OCI-LY7 (cell line): ENCODE measurements around the gene CFAP100. TPM values are rescaled to one million over a fixed set of nuclear protein-coding genes. Genes with fewer than 3 reads are reported as not detected.

Experiments
- BruUV-seq: library from RNA; stranded (reverse); fragments of 400-500 nt; replicated peaks from 2 replicates; lab custom pipeline; 2021; lab: Mats Ljungman, UMichigan
- CTCF ChIA-PET: fragments of 300-600 bp; sonication (Branson Sonifier 250); formaldehyde crosslinking; loops from one replicate; lab custom pipeline; 2022; ENCODE audit warnings: antibody characterized with exemption; ENCODE audit not compliant: unreplicated experiment; lab: Charles Lee
- POLR2A ChIA-PET: fragments of 300-600 bp; sonication (Branson Sonifier 250); formaldehyde crosslinking; loops from one replicate; lab custom pipeline; 2022; ENCODE audit warnings: antibody characterized with exemption; lab: Charles Lee
- DNase-seq: peaks from one replicate; pipeline ENCODE4 v3.0.0-alpha.2; 2015; ENCODE audit warnings: low spot score
- H2AFZ ChIP-seq: fragments of 200-600 bp; sonication (generic), shearing (Covaris generic); 2 replicates; pipeline ENCODE4 v1.6.1; 2014; ENCODE audit warnings: mild to moderate bottlenecking, antibody characterized with exemption, low read length, moderate library complexity
- H3K27ac ChIP-seq: fragments of 200-600 bp; sonication (generic); 2 replicates; pipeline ENCODE4 v1.5.1; 2014; ENCODE audit warnings: mixed run types, low read depth, mild to moderate bottlenecking, moderate library complexity, low read length, inconsistent platforms; ENCODE audit not compliant: poor library complexity, severe bottlenecking
- H3K36me3 ChIP-seq: fragments of 200-600 bp; sonication (generic); 2 replicates; pipeline ENCODE4 v1.6.1; 2014; ENCODE audit warnings: mild to moderate bottlenecking, antibody characterized with exemption, low read length, moderate library complexity, mixed read lengths; ENCODE audit not compliant: insufficient read depth
- H3K4me1 ChIP-seq: fragments of 200-600 bp; sonication (generic); 2 replicates; pipeline ENCODE4 v1.5.1; 2014; ENCODE audit warnings: mild to moderate bottlenecking, low read length; ENCODE audit not compliant: insufficient read depth, poor library complexity, severe bottlenecking
- H3K4me2 ChIP-seq: fragments of 200-600 bp; sonication (generic); 2 replicates; pipeline ENCODE4 v1.6.1; 2014; ENCODE audit warnings: mild to moderate bottlenecking, low read length
- H3K4me3 ChIP-seq: fragments of 200-600 bp; sonication (generic); 2 replicates; pipeline ENCODE4 v1.5.1; 2014; ENCODE audit warnings: mild to moderate bottlenecking, low read depth, low read length; ENCODE audit not compliant: poor library complexity, severe bottlenecking
- H3K79me2 ChIP-seq: fragments of 200-600 bp; sonication (generic); 2 replicates; pipeline ENCODE4 v1.6.1; 2016; ENCODE audit warnings: low read depth, mild to moderate bottlenecking, low read length, moderate library complexity, mixed read lengths; ENCODE audit not compliant: insufficient read depth
- H3K9me2 ChIP-seq: fragments of 200-600 bp; sonication (generic); 2 replicates; pipeline ENCODE4 v1.6.1; 2016; ENCODE audit warnings: mild to moderate bottlenecking, low read length, mixed read lengths; ENCODE audit not compliant: insufficient read depth
- H3K9me3 ChIP-seq: fragments of 200-600 bp; sonication (generic); 2 replicates; pipeline ENCODE4 v1.6.1; 2014; ENCODE audit warnings: mild to moderate bottlenecking, mixed run types, low read length, mixed read lengths
- H4K20me1 ChIP-seq: fragments of 200-600 bp; sonication (generic); 2 replicates; pipeline ENCODE4 v1.6.1; 2014; ENCODE audit warnings: mild to moderate bottlenecking, antibody characterized with exemption, low read length, moderate library complexity, mixed read lengths; ENCODE audit not compliant: insufficient read depth
- EZH2phosphoT487 ChIP-seq: fragments of 200-600 bp; sonication (generic); IDR thresholded peaks from 2 replicates; pipeline ENCODE4 v1.6.1; 2018; ENCODE audit warnings: low read depth, borderline replicate concordance, mild to moderate bottlenecking, mixed run types, antibody characterized with exemption, low read length, moderate library complexity, mixed read lengths
- intact Hi-C: fragments of 100-400 bp; cut with micrococcal nuclease; formaldehyde crosslinking; loops from one replicate; pipeline ENCODE4 v1.10.0; 2022; ENCODE audit not compliant: unreplicated experiment
- total RNA-seq, 2 experiments: library from RNA; depleted of rRNA in 1 of 2; stranded (reverse); fragments of >200 nt in 1 of 2; shearing (Covaris generic) in 1 of 2; gene quantifications; 2 replicates each; pipeline ENCODE4 v1.2.3, GENCODE V29; 2014 to 2022
- TF ChIP-seq, protein P1 (sequence below): fragments of 200-600 bp; sonication (generic); conservative IDR thresholded peaks from 2 replicates; pipeline ENCODE4 v1.5.1; 2014; ENCODE audit warnings: mild to moderate bottlenecking, antibody characterized with exemption, low read length, moderate library complexity, mixed read lengths

The CFAP100 gene
- total RNA-seq, 2 experiments from 2014 or later = not detected

DNA sequence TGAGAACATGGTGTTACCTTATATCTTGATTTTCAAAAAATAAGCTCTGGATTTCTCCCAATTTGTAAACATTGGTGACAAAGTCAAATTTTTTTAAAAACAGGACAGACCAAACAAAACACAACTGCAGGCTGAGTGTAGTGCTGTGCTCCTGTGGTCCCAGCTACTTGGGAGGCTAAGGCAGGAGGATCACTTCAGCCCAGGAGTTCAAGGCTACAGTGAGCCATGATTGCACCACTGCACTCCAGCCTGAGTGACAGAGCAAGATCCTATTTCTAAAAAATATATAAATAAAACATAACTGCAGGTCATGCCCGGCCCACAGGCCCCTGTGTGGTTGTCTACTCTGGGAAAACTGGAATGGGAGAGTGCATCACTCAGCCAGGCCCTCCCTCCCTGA lies 84.9 kb downstream of the CFAP100 start:
- no peak overlapping the region for H3K4me3 ChIP-seq
- H3K27ac ChIP-seq = no peak overlapping the region
- TF ChIP-seq EZH2phosphoT487 = no peak
- TF ChIP-seq, protein P1, sequence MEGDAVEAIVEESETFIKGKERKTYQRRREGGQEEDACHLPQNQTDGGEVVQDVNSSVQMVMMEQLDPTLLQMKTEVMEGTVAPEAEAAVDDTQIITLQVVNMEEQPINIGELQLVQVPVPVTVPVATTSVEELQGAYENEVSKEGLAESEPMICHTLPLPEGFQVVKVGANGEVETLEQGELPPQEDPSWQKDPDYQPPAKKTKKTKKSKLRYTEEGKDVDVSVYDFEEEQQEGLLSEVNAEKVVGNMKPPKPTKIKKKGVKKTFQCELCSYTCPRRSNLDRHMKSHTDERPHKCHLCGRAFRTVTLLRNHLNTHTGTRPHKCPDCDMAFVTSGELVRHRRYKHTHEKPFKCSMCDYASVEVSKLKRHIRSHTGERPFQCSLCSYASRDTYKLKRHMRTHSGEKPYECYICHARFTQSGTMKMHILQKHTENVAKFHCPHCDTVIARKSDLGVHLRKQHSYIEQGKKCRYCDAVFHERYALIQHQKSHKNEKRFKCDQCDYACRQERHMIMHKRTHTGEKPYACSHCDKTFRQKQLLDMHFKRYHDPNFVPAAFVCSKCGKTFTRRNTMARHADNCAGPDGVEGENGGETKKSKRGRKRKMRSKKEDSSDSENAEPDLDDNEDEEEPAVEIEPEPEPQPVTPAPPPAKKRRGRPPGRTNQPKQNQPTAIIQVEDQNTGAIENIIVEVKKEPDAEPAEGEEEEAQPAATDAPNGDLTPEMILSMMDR = no peak
- no peak for DNase-seq
- intact Hi-C loops = loop anchor here (5.0 to 10.0 kb wide), 2 partner anchors 122 to 195 kb away; partner anchors contain the start of gene KLF15
- no TSS peak for BruUV-seq
- H3K79me2 ChIP-seq = peaks cover 3% of the 10 kb centered on the region; the same call in 1 of the 2 replicates
- H4K20me1 ChIP-seq = peaks cover 1% of the 10 kb centered on the region; the same call in 1 of the 2 replicates
- no peaks in the 10 kb centered on the region for H3K36me3 ChIP-seq
- POLR2A ChIA-PET = no interaction called here
- H3K4me1 ChIP-seq = peaks cover 7% of the 10 kb centered on the region
- no peak overlapping the region for H3K4me2 ChIP-seq
- CTCF ChIA-PET = no interaction called here
- H3K9me2 ChIP-seq = no peaks in the 10 kb centered on the region
- no peaks in the 10 kb centered on the region for H3K9me3 ChIP-seq
- no peak overlapping the region for H2AFZ ChIP-seq

DNA sequence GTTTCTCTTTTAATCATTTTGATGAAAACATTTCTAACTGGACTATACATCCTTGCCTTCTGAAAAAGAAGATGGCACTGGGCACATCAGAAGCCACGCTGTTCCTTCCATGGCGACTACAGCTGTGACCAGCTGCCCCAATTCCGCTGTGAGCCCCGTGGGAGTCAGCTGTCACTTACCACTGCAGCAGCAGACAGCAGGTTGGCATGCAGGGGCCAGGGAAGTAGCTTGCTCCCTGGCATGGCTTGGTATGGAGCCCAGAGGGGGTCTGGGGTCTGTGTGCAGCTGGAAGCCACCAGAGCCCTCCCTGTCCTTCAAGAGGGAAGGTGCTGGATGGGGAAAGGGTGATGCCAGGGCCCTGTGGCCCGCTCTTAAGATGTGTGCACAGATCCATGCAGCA lies 85.5 kb downstream of the CFAP100 start:
- no peaks in the 10 kb centered on the region for H3K9me3 ChIP-seq
- CTCF ChIA-PET = no interaction called here
- no peaks in the 10 kb centered on the region for H3K79me2 ChIP-seq
- peaks cover 6% of the 10 kb centered on the region for H3K4me1 ChIP-seq
- H3K36me3 ChIP-seq = no peaks in the 10 kb centered on the region
- H4K20me1 ChIP-seq = no peaks in the 10 kb centered on the region
- H3K4me2 ChIP-seq = no peak overlapping the region
- no peak for TF ChIP-seq EZH2phosphoT487
- TF ChIP-seq, protein P1 = no peak
- no peak overlapping the region for H2AFZ ChIP-seq
- intact Hi-C loops = no loop called here
- DNase-seq = no peak
- no TSS peak for BruUV-seq
- H3K4me3 ChIP-seq = no peak overlapping the region
- no peaks in the 10 kb centered on the region for H3K9me2 ChIP-seq
- no peak overlapping the region for H3K27ac ChIP-seq
- POLR2A ChIA-PET = no interaction called here

DNA sequence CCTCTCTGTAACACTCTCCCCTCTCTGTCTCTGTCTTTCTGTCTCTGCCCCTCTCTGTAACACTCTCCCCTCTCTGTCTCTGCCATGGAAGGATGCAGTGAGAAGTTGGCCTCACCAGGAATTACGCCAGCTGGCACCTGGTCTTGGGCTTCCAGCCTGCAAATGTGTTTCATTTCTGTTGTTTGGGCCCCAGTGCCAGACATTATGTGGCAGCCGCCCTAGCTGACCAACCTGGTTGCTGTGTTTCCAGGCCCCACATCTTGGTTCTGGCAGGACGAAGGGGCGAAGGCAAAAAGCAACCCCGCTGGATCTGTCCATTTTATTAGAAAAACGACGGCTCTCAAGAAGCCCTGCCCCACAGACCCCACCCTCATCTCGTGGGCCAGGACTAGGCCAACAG lies 86.2 kb downstream of the CFAP100 start:
- H3K36me3 ChIP-seq = no peaks in the 10 kb centered on the region
- no TSS peak for BruUV-seq
- H3K4me1 ChIP-seq = peaks cover 6% of the 10 kb centered on the region
- no peaks in the 10 kb centered on the region for H4K20me1 ChIP-seq
- H2AFZ ChIP-seq = no peak overlapping the region
- H3K9me2 ChIP-seq = no peaks in the 10 kb centered on the region
- no peak overlapping the region for H3K4me3 ChIP-seq
- no peaks in the 10 kb centered on the region for H3K9me3 ChIP-seq
- TF ChIP-seq, protein P1 = no peak
- TF ChIP-seq EZH2phosphoT487 = no peak
- DNase-seq = no peak
- ChIA-PET CTCF (no interaction called here), POLR2A (no interaction called here)
- no peaks in the 10 kb centered on the region for H3K79me2 ChIP-seq
- intact Hi-C loops = no loop called here
- no peak overlapping the region for H3K27ac ChIP-seq
- no peak overlapping the region for H3K4me2 ChIP-seq
